Pancreas (tissue), 10 donors: Measurements from ENCODE around the gene FMC1. TPM values are rescaled to one million over a fixed set of nuclear protein-coding genes. Genes with fewer than 3 reads are reported as not detected.

ENCODE experiments used
- ATAC-seq, 4 donors: fragments of 200-7000 bp; cut with Tn5 transposase; one replicate each; pipeline versions ENCODE4 v1.8.0 to v1.9.1; 2020; ENCODE audit warnings: mild to moderate bottlenecking in 4 of 4, moderate library complexity in 4 of 4
- DNase-seq, 6 donors: peaks; one replicate each; pipeline ENCODE4 v3.0.0-alpha.2; 2020
- FAIRE-seq: peaks from 2 replicates; lab custom pipeline; 2012; peaks lifted over from hg19 to GRCh38; lab: Jason Lieb, UNC
- H3K27ac ChIP-seq, 4 donors: fragments of 200-600 bp; sonication (generic); 1 replicate in 3 of 4; 2 replicates in 1 of 4; pipeline versions ENCODE4 v1.5.0 to v1.8.0; 2020
- H3K27me3 ChIP-seq, 4 donors: fragments of 200-600 bp; one replicate each; pipeline ENCODE4 v1.8.0; 2021
- H3K36me3 ChIP-seq, 3 donors: fragments of 200-600 bp; sonication (generic) in 1 of 3; one replicate each; pipeline versions ENCODE4 v1.5.0 to v1.8.0; 2020 to 2021
- H3K4me1 ChIP-seq, 3 donors: fragments of 200-600 bp; one replicate each; pipeline ENCODE4 v1.8.0; 2021
- H3K4me3 ChIP-seq, 4 donors: fragments of 200-600 bp; sonication (generic) in 2 of 4; one replicate each; pipeline versions ENCODE4 v1.5.0 to v1.8.0; 2020 to 2021
- H3K9me3 ChIP-seq, 4 donors: fragments of 200-600 bp; one replicate each; pipeline ENCODE4 v1.8.0; 2021
- WGBS, 2 donors: extraction: QIAGEN DNeasy Blood & Tissue Kit; methylation state at CpG; one replicate each; pipeline ENCODE4 v1.1.7; 2013; 5-methylcytosine and 5-hydroxymethylcytosine counted together
- intact Hi-C, 3 donors: fragments of 100-400 bp; cut with DNase I; formaldehyde crosslinking; loops; one replicate each; pipeline versions ENCODE4 v1.11.1 to v1.14.2; 2022
- polyA plus RNA-seq, 2 donors: library from polyadenylated mRNA; stranded (reverse); fragments of 200-250 nt; gene quantifications; one replicate each; pipeline ENCODE4 v1.2.3, GENCODE V29; 2013
- total RNA-seq, 6 donors: library from RNA; stranded (reverse); fragmentation: NEBNext Ultra II Directional in 4 of 6; extraction: Animal tissue kit (Norgen Biotek cat#: 25700) in 4 of 6; gene quantifications; one replicate each; pipeline versions ENCODE4 v1.2.1 to v1.2.4, GENCODE V29; 2021 to 2023
- TF ChIP-seq, protein P1 (sequence below), 4 donors: fragments of 200-600 bp; sonication (generic) in 3 of 4; IDR thresholded peaks; one replicate each; pipeline versions ENCODE4 v1.5.0 to v1.8.0; 2021; ENCODE audit warnings: antibody characterized with exemption in 4 of 4
- donor health status: healthy with polysubstance abuse.
- donor health status: DM: no; HTN: no; CAD: no; lungs with moderate emphysema.
- donor health status: DM: no; HTN: no; CAD: no.
- donor health status: control.
- donor health status: control.
- donor health status: Bipolar disorder and iron deficiency.
- donor health status: DM: yes; HTN: yes; CAD: no.
- donor health status: DM: no; HTN: no; CAD: no.
- donor health status: DM: no; HTN: no; CAD: no.
- donor health status: DM: yes; HTN: yes; CAD: no.

The FMC1 gene, protein sequence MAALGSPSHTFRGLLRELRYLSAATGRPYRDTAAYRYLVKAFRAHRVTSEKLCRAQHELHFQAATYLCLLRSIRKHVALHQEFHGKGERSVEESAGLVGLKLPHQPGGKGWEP
- 10 to 100 TPM in 1 of 6 donors, 1 to 10 TPM in 5; 6.8 to 13.0 (median 7.9) TPM for total RNA-seq
- polyA plus RNA-seq = 10 to 100 TPM; 16.6 to 23.6 TPM

DNA sequence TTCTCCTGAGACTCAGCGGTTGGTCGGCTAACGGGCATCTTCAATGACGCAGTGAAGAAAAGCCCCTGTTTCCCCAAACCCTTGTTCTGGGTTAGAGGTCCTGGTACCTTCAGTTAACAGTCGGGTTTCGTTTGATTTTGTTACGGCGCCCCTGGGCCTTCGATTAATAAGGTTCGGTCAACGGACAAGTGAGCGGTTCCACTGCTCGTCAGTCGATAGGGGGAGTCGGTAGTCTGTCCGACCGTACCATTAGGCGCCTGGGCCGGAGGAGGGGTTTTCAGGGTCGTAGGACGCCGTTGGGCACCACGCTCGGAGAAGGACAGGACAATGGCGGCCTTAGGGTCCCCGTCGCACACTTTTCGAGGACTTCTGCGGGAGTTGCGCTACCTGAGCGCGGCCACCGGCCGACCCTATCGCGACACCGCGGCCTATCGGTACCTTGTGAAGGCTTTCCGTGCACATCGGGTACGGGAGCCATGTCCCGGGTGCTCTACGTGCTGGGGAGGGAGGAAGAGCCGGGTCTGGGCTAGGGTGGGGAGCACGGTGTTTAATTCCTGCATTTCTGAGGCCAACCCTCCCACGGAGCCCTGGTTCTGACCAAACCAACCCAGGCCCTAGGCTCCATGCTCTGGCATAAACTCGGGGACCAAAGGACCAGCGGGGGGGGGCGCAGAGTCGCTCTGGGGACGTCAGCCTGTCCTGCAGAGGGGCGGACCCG lies at the start of gene FMC1:
TSS of gene FMC1 (plus strand) at position 280 of the 718 bp plus-strand sequence. CDS start at position 328, 48 bp downstream.
- TF ChIP-seq, protein P1, sequence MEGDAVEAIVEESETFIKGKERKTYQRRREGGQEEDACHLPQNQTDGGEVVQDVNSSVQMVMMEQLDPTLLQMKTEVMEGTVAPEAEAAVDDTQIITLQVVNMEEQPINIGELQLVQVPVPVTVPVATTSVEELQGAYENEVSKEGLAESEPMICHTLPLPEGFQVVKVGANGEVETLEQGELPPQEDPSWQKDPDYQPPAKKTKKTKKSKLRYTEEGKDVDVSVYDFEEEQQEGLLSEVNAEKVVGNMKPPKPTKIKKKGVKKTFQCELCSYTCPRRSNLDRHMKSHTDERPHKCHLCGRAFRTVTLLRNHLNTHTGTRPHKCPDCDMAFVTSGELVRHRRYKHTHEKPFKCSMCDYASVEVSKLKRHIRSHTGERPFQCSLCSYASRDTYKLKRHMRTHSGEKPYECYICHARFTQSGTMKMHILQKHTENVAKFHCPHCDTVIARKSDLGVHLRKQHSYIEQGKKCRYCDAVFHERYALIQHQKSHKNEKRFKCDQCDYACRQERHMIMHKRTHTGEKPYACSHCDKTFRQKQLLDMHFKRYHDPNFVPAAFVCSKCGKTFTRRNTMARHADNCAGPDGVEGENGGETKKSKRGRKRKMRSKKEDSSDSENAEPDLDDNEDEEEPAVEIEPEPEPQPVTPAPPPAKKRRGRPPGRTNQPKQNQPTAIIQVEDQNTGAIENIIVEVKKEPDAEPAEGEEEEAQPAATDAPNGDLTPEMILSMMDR (IDR thresholded peaks at IDR 0.05) = peak in 2 of 4 donors; percentile 14 to 17

DNA sequence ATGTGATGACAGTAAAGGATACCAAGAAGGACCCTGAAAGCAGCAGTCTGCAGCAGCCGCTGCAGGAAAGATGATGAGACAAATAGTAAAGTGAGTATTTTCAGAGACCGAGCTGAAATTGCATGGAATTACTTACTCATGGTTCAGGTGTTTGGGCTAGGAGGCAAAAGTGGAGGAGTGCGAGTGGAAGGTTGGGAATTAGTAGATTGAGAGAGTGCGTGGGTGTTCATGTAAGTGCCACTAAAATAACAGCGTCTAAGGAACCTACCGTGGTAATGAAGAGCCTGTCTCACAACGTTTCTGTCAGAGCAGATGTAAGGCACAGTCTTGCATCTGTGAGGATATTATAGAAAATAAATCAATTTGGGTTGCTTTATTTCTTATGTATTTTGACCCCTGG lies 48.3 kb upstream of the FMC1 start:
- peaks cover 2 to 6% (median 3%) of the 10 kb centered on the region in 3 donors for H3K4me1 ChIP-seq
- no peak overlapping the region for H3K4me3 ChIP-seq
- intact Hi-C loops = no loop called here
- no peaks in the 10 kb centered on the region for H3K36me3 ChIP-seq
- 90 to 93% methylated on average over 7 of the region's 7 CpGs for WGBS, 2 donors
- TF ChIP-seq, protein P1 (IDR thresholded peaks at IDR 0.05) = no peak
- no peaks in the 10 kb centered on the region for H3K9me3 ChIP-seq
- no peaks in the 10 kb centered on the region for H3K27me3 ChIP-seq
- no peak for FAIRE-seq
- no peak for DNase-seq
- ATAC-seq = no peak
- H3K27ac ChIP-seq = no peak overlapping the region

More for the DNA sequence above, at the start of gene FMC1:
- H3K27me3 ChIP-seq = no peaks in the 10 kb centered on the region
- ATAC-seq = peak; percentile 79 to 90 (median 84)
- intact Hi-C loops = no loop called here
- peak within 1 kb of the TSS; percentile 100 for H3K27ac ChIP-seq
- H3K36me3 ChIP-seq = peaks cover 0 to 3% (median 2%) of the 10 kb centered on the region in 3 donors
- FAIRE-seq = no peak
- peak within 1 kb of the TSS; percentile 43 to 85 (median 64) for H3K4me3 ChIP-seq
- no peaks in the 10 kb centered on the region for H3K9me3 ChIP-seq
- DNase-seq = peak; percentile 87 to 97 (median 92)
- H3K4me1 ChIP-seq = peaks cover 3 to 15% (median 8%) of the 10 kb centered on the region in 3 donors
- WGBS, 2 donors = 0% methylated on average over 54 of the region's 54 CpGs

DNA sequence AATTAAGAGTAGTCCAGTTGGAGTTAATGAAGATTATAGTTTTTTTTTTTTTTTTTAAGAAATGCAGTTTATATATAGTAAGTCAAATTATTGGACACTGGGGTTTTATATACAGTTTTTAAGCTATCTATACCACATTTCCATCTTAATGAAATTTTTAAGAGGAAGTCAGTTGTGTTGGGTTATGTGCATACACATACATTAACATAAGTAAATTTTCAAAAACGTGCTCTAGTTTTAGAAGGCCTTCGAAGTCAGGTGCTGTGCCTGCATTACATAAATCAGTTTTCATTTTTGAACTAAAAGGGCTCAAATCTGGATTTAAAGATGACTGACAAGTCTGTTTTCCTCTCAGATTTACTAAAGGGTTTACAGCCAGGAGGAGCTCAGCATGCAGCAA lies 47.6 kb upstream of the FMC1 start:
- no peak for DNase-seq
- WGBS, 2 donors = 94 to 96% methylated on average over 2 of the region's 2 CpGs
- no peaks in the 10 kb centered on the region for H3K27me3 ChIP-seq
- intact Hi-C loops = no loop called here
- ATAC-seq = no peak
- H3K36me3 ChIP-seq = no peaks in the 10 kb centered on the region
- H3K4me1 ChIP-seq = peaks cover 5 to 11% (median 10%) of the 10 kb centered on the region in 3 donors
- H3K27ac ChIP-seq = no peak overlapping the region
- FAIRE-seq = no peak
- no peaks in the 10 kb centered on the region for H3K9me3 ChIP-seq
- H3K4me3 ChIP-seq = no peak overlapping the region
- TF ChIP-seq, protein P1 (IDR thresholded peaks at IDR 0.05) = no peak

DNA sequence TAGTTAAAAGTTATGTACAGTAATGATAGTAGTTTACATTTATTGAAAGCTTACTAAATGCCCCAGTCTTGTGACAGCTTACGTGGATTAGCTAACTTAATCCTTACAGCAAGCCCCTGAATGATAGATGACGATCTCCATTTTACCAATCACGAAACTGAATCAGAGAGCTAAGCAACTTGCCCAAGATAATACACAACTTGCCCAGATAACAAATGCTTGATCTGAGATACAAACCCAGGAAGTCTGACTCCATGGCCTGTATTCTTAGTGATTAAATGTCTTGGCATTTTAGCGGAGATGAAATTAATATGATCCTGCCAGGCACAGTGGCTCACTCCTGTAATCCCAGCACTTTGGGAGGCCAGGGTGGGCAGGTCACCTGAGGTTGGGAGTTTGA lies 46.9 kb upstream of the FMC1 start:
- H3K27me3 ChIP-seq = no peaks in the 10 kb centered on the region
- FAIRE-seq (no peak), DNase-seq (no peak), ATAC-seq (no peak)
- intact Hi-C loops = no loop called here
- no peaks in the 10 kb centered on the region for H3K36me3 ChIP-seq
- TF ChIP-seq, protein P1 (IDR thresholded peaks at IDR 0.05) = no peak
- no peaks in the 10 kb centered on the region for H3K9me3 ChIP-seq
- WGBS, 2 donors = 93 to 94% methylated on average over 4 of the region's 4 CpGs
- no peak overlapping the region for H3K27ac ChIP-seq
- H3K4me1 ChIP-seq = peaks cover 10 to 18% (median 17%) of the 10 kb centered on the region in 3 donors
- H3K4me3 ChIP-seq = no peak overlapping the region
